OCI-M1 (cell line): ENCODE results near the gene NXPH4.
A peak's percentile ranks its signal among the peaks of the same experiment; 100 is the strongest.

Source experiments
- DNase-seq: peaks from one replicate; lab custom pipeline; 2025; lab: John Stamatoyannopoulos, UW

NXPH4 gene

GRCh38 chr12:57203791-57204190 is 12.8 kb upstream of the NXPH4 start:
- DNase-seq: no peak

- DNase-seq: no peak
Measured at GRCh38 chr12:57204454-57204853, 12.1 kb upstream of the NXPH4 start.

- DNase-seq: no peak
Measured at GRCh38 chr12:57205186-57205585, 11.4 kb upstream of the NXPH4 start.

- DNase-seq: no peak
Measured at GRCh38 chr12:57205931-57206330, 10.7 kb upstream of the NXPH4 start.

- no peak for DNase-seq
Measured at GRCh38 chr12:57207731-57208630, 8.6 kb upstream of the NXPH4 start.

GRCh38 chr12:57208631-57209282 is 7.8 kb upstream of the NXPH4 start:
- no peak for DNase-seq

- DNase-seq: no peak
Measured at GRCh38 chr12:57209916-57210315, 6.7 kb upstream of the NXPH4 start.

- no peak for DNase-seq
Measured at GRCh38 chr12:57210461-57210860, 6.1 kb upstream of the NXPH4 start.

GRCh38 chr12:57210926-57211692 is 5.5 kb upstream of the NXPH4 start:
- no peak for DNase-seq

GRCh38 chr12:57211791-57212700 is 4.5 kb upstream of the NXPH4 start:
- DNase-seq: no peak

GRCh38 chr12:57212701-57213057 is 3.9 kb upstream of the NXPH4 start:
- DNase-seq: no peak

- DNase-seq: peak; percentile 87
Measured at GRCh38 chr12:57213058-57213715, 3.4 kb upstream of the NXPH4 start.

- no peak for DNase-seq
Measured at GRCh38 chr12:57213763-57214397, 2.7 kb upstream of the NXPH4 start.

GRCh38 chr12:57214398-57214781 is 2.2 kb upstream of the NXPH4 start:
- peak; percentile 82 for DNase-seq

- DNase-seq: no peak
Measured at GRCh38 chr12:57215065-57215464, 1.5 kb upstream of the NXPH4 start.

GRCh38 chr12:57215668-57216013 is 953 bp upstream of the NXPH4 start:
- DNase-seq: peak; percentile 19

- DNase-seq: no peak
Measured at GRCh38 chr12:57216921-57217879, 606 bp downstream of the NXPH4 start.

GRCh38 chr12:57218030-57218853 is 1.6 kb downstream of the NXPH4 start:
- no peak for DNase-seq
